ENCODE measurements around the gene ZNF492. TPM values are rescaled to one million over a fixed set of nuclear protein-coding genes. Genes with fewer than 3 reads are reported as not detected.

ZNF492 gene
- total RNA-seq, 1 donor from 2014 or later: not detected

DNA sequence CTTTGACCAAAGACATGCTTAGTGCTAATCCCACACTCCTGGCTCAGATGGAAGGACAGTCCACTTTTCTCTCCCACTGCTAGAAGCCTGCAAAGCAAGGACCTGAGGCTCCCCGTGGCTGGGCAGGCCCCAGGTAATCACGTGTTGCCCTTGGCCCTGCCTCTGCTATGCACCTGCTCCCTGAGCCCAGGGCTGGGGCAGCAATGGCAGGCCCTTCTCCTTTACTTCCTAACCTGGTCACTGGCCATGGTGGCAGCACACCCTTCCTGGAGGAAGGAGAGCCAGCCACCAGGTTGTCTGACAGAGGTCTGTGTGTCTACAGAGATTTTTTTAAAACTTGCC lies 27.9 kb upstream of the ZNF492 start:
- H3K27me3 Mint-ChIP-seq: no peaks in the 10 kb centered on the region
- TF ChIP-seq, protein P1, sequence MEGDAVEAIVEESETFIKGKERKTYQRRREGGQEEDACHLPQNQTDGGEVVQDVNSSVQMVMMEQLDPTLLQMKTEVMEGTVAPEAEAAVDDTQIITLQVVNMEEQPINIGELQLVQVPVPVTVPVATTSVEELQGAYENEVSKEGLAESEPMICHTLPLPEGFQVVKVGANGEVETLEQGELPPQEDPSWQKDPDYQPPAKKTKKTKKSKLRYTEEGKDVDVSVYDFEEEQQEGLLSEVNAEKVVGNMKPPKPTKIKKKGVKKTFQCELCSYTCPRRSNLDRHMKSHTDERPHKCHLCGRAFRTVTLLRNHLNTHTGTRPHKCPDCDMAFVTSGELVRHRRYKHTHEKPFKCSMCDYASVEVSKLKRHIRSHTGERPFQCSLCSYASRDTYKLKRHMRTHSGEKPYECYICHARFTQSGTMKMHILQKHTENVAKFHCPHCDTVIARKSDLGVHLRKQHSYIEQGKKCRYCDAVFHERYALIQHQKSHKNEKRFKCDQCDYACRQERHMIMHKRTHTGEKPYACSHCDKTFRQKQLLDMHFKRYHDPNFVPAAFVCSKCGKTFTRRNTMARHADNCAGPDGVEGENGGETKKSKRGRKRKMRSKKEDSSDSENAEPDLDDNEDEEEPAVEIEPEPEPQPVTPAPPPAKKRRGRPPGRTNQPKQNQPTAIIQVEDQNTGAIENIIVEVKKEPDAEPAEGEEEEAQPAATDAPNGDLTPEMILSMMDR (IDR thresholded peaks at IDR 0.05; ENCODE audit: unreplicated experiment): no peak
- no peak for DNase-seq (ENCODE audit: low spot score, unreplicated experiment)
- H3K9me3 Mint-ChIP-seq (ENCODE audit: low read depth): peaks cover 43% of the 10 kb centered on the region
- no peak overlapping the region for H3K4me3 Mint-ChIP-seq (ENCODE audit: low read depth)
- peaks cover 5% of the 10 kb centered on the region for H3K36me3 Mint-ChIP-seq (ENCODE audit: insufficient read depth)
- no peak overlapping the region for H3K27ac Mint-ChIP-seq
- no peaks in the 10 kb centered on the region for H3K4me1 Mint-ChIP-seq (ENCODE audit: low read depth)

DNA sequence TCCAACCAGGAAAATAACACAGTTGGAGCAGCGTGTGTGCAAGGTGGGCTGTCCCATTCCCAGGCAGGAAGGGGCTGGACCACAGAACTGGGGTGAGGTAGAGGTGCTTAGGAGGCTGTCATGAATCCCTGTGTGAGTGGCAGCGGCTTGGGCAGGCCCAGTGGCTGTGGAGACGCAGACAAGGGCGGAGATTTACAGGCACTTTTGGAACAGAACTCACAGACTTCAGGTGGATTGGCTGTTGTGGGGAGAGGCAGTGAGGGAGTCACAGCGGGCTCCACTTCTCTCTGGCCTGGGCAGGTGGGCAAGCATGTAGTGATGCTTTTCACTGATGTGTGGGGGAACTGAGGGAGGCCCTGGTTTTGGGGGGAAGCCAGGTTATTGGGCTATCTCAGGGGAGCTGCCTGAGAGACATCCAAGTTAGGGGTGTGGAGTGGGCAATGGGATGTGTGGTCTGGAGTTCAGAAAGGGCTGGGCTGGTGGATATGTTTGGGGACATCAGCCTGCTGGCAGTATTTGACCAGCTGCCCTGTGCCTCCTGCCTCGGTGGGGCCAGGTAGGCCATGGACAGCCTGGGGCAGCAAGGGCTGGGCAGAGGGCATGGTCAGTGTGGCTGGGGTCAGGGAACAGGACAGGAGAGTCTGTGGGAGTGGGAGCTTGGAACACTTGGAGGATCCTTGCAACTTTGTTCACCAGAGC lies 27.0 kb upstream of the ZNF492 start:
- Mint-ChIP-seq H3K27ac (peak overlapping the region; percentile 20), H3K4me1 (ENCODE audit: low read depth) (no peaks in the 10 kb centered on the region), H3K36me3 (ENCODE audit: insufficient read depth) (peaks cover 5% of the 10 kb centered on the region), H3K4me3 (ENCODE audit: low read depth) (no peak overlapping the region), H3K9me3 (ENCODE audit: low read depth) (peaks cover 50% of the 10 kb centered on the region), H3K27me3 (no peaks in the 10 kb centered on the region)
- TF ChIP-seq, protein P1 (IDR thresholded peaks at IDR 0.05; ENCODE audit: unreplicated experiment): no peak
- no peak for DNase-seq (ENCODE audit: low spot score, unreplicated experiment)

DNA sequence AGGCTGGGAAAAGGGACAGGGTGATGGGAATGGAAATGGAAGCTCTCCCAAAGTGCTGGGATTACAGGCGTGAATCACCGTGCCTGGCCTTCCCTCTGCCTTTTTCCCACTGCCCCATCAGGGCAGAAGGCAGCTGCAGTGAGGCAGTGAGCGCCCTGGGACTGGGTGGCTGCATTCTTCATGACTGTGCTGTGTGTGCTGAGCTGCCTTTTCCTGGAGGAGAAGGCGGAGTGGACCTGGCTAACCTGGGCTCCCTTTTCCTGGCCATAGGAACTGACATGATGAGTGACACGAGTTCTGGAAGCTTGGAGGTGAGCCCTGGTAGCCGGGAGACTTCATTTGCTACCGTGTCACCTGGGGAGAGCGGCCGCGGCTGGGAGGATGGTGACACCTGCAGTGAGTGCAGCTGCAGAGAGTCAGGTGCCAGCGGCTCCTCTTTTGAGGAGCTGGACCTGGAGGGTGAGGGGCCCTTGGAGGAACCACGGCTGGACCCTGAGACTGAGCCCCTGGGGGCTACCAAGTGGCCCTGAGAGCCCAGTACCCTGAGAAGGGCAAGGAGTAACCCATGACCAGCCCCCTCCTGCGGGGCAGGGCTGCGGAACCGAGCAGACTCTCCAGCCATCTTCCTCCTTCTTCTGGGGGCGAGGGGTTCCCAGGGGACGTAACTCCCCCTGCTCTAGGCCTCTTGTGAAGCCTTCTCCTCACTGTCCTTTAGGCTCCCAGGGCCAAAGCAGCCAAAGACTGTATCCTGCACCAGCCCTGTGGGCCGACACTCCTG lies 26.3 kb upstream of the ZNF492 start:
- H3K4me3 Mint-ChIP-seq (ENCODE audit: low read depth): no peak overlapping the region
- no peaks in the 10 kb centered on the region for H3K4me1 Mint-ChIP-seq (ENCODE audit: low read depth)
- H3K36me3 Mint-ChIP-seq (ENCODE audit: insufficient read depth): peaks cover 5% of the 10 kb centered on the region
- peaks cover 53% of the 10 kb centered on the region for H3K9me3 Mint-ChIP-seq (ENCODE audit: low read depth)
- no peak overlapping the region for H3K27ac Mint-ChIP-seq
- no peaks in the 10 kb centered on the region for H3K27me3 Mint-ChIP-seq
- DNase-seq (ENCODE audit: low spot score, unreplicated experiment): no peak
- TF ChIP-seq, protein P1 (IDR thresholded peaks at IDR 0.05; ENCODE audit: unreplicated experiment): no peak

DNA sequence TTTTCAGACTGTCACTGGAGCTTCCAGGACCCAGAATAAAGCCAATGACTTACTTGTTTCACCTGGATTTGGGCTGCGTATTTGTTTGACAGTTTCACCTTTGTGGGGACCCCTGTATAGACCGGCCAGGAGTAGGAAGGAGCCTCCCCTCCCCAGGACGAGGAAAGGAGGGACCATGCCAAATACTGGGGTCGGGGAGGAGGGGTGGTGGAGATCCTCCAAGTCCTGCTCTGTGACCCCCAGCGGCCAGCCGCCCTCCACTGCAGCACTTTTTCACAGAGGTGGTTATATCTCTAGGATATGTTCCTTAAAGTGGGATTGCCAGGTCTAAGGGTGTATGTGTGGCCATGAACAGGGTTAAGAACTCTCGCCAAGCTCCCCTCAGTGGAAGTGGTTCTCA lies 25.7 kb upstream of the ZNF492 start:
- H3K36me3 Mint-ChIP-seq (ENCODE audit: insufficient read depth): peaks cover 5% of the 10 kb centered on the region
- H3K27ac Mint-ChIP-seq: no peak overlapping the region
- DNase-seq (ENCODE audit: low spot score, unreplicated experiment): no peak

DNA sequence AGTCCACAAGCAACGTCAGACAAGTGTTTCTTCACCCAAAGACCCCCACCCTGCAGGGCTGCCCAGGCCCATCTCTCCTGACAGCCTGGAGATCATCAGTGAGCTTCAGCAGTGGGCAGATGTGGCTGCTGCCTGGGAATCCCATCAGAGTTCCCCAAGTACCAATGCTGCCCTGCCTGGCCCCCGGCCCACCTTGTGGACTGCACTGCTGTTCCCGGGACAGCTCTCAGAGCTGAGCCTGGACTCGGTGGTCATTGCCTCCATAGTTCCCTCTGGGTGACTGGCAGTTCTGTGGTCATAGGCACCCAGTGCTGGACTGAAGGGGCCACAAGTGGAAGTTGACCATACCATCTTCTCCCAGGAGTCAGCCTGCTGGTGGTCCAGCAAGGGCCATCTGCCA lies 24.5 kb upstream of the ZNF492 start:
- no peaks in the 10 kb centered on the region for H3K4me1 Mint-ChIP-seq (ENCODE audit: low read depth)
- H3K4me3 Mint-ChIP-seq (ENCODE audit: low read depth): no peak overlapping the region
- TF ChIP-seq, protein P1 (IDR thresholded peaks at IDR 0.05; ENCODE audit: unreplicated experiment): no peak
- H3K36me3 Mint-ChIP-seq (ENCODE audit: insufficient read depth): peaks cover 5% of the 10 kb centered on the region
- H3K9me3 Mint-ChIP-seq (ENCODE audit: low read depth): peaks cover 52% of the 10 kb centered on the region
- H3K27me3 Mint-ChIP-seq: no peaks in the 10 kb centered on the region
- H3K27ac Mint-ChIP-seq: no peak overlapping the region
- DNase-seq (ENCODE audit: low spot score, unreplicated experiment): no peak

More for the DNA sequence above, 25.7 kb upstream of the ZNF492 start:
- TF ChIP-seq, protein P1 (IDR thresholded peaks at IDR 0.05; ENCODE audit: unreplicated experiment): no peak
- Mint-ChIP-seq H3K9me3 (ENCODE audit: low read depth) (peaks cover 53% of the 10 kb centered on the region), H3K27me3 (no peaks in the 10 kb centered on the region), H3K4me3 (ENCODE audit: low read depth) (no peak overlapping the region), H3K4me1 (ENCODE audit: low read depth) (no peaks in the 10 kb centered on the region)

Data from progenitor cell of endocrine pancreas (in vitro differentiated cells).